NT2/D1 (cell line): Measurements from ENCODE around the gene ACBD3.

Experiments
- SUZ12 ChIP-seq: IDR thresholded peaks from 2 replicates; pipeline ENCODE4 v1.6.1; 2011; ENCODE audit not compliant: insufficient read length, insufficient read depth; ENCODE audit errors: extremely low read depth
- YY1 ChIP-seq: IDR thresholded peaks from 2 replicates; pipeline ENCODE4 v1.6.1; 2011; ENCODE audit not compliant: insufficient read length, insufficient read depth
- ZNF274 ChIP-seq: IDR thresholded peaks from 2 replicates; pipeline ENCODE4 v1.6.1; 2011; ENCODE audit warnings: mild to moderate bottlenecking, low read depth, low read length

DNA sequence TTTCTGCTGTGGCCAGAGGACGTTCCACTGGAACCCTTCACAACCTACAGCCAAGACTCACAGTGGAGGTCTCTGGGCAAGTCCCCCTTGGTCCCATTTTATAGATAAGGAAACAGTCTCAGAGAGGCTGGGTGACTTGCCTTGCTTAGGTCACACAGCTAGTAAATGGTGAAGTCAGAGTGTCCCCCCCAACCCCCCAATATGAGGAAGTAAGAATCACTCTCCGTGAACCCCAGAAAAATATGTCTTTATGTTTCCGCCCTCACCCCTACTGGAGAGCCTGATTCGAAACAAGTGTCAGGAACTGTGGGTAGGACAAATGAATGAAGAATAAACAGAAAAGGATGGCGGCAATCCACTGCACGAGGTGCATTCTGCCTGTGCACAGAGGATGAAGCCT lies 67.4 kb downstream of the ACBD3 start:
- TF ChIP-seq YY1 = no peak
- no peak for TF ChIP-seq SUZ12
- no peak for TF ChIP-seq ZNF274
